Activated CD8-positive, alpha-beta memory T cell treated with anti-CD3 and anti-CD28 coated beads for 1 hour (primary cell): Measurements from ENCODE around the gene FAM20B.

Source experiments
- DNase-seq, 2 donors: peaks; one replicate each; pipeline ENCODE4 v3.0.0-alpha.2; 2020; ENCODE audit warnings: low read depth in 1 of 2; ENCODE audit errors: extremely low read depth in 1 of 2

FAM20B gene

DNA sequence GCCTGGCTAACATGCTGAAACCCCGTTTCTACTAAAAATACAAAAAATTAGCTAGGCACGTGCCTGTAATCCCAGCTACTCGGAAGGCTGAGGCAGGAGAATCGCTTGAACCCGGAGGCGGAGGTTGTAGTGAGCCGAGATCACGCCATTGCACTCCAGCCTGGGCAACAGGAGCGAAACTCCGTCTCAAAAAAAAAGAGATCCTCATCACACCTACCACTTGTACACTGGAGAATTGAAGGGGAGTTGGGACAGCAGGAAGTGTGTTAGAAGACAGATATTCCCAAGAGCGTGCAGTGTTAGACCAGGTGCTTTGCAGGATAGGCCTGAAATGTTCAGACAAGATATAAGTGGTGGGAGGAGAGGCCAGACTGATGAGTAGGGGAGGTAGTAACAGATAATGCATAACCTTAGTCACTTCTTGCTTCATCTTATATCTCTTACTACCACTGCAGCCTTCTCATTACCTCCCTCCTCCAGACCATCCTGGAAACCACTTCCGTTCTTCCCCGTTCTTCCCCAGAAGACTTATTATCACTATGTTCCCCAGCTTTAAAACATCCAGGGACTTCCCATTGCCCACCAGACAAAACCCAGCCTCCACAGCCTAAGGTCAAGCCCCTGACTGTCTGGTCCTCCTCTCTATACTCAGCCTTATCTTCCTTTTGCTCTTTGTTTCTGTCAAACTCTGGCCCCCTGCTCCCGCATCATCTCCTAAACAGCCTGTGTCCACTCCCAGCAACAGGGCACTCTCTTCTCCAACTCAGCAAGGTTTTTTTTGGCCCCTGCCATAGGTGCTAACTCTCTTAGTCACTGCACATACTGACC, 21.3 kb downstream of the FAM20B start:
- no peak for DNase-seq

- DNase-seq: no peak
Measured at GRCh38 chr1:179047636-179047997, 21.9 kb downstream of the FAM20B start.

DNA sequence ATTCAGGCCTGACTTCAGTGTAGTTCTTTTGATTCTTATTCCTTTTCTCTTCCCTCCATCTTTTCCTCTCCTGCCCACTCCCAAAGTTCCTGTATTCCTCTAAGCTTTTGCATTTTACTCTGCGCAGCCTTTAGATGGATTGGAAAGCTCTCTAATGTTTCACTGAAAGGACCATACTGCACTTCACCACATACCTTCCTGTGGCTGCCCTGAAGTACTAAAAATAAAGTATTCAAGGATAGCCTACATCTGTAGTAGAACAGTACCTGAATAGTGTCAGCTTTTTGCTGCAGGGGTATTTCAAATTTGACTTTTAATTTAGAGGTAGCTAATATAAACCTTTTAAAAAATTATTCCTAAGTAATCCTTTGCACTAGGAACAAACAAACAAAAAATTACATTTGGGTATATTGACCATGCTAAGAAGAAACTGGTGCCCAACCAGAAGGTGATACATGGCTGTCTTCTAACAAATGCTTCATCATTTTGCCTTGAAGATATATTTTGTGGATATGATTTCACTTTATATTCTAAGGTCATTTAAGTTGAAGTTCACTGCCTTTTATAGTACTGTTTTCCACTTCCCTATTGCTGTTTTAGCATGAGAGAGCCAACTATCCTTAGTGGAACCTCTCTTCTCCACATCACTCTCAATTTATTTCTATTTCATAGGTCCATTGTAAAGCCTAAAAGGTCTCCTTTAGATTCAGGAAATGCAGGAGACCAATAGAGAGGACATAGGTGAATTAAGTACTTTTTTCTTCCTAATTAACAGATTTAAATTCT, 22.8 kb downstream of the FAM20B start:
- no peak for DNase-seq

- no peak for DNase-seq
Measured at GRCh38 chr1:179052776-179053175, 27.1 kb downstream of the FAM20B start.

DNA sequence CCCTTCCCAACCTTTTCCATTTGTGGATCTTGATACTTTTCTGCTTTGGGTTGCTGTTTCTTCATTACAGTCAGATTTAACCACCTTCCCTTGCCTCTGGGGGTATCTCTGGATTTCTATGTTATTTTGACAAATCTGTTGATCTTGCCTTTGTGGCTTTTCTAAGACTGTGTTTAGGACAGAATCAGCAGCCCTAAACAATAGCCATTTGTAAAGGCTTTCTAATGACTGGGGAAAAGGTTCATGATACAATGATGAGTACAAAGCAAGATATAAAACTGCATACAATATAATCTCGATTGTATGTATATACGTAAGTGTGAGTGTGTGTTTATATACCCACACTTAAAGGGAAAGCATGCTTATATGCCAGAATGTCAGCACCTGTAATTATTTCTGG, 27.8 kb downstream of the FAM20B start:
- no peak for DNase-seq

DNA sequence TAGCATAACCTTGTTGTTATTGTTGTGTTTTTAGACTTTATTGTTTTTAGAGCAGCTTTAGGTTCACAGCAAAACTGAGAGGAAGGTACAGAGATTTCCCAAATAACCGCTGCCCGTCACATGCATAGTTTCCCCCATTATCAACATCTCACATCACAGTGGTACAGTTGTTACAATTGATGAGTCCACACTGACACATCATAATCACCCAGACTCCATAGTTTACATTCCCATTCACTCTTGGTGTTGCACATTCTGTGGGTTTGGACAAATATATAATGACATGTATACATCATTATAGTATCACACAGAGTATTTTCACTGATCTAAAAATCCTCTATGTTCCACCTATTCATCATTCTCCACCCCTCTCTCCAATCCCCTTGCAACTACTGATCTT, 30.2 kb downstream of the FAM20B start:
- DNase-seq: no peak

GRCh38 chr1:179058487-179059483, 33.1 kb downstream of the FAM20B start:
- no peak for DNase-seq

DNA sequence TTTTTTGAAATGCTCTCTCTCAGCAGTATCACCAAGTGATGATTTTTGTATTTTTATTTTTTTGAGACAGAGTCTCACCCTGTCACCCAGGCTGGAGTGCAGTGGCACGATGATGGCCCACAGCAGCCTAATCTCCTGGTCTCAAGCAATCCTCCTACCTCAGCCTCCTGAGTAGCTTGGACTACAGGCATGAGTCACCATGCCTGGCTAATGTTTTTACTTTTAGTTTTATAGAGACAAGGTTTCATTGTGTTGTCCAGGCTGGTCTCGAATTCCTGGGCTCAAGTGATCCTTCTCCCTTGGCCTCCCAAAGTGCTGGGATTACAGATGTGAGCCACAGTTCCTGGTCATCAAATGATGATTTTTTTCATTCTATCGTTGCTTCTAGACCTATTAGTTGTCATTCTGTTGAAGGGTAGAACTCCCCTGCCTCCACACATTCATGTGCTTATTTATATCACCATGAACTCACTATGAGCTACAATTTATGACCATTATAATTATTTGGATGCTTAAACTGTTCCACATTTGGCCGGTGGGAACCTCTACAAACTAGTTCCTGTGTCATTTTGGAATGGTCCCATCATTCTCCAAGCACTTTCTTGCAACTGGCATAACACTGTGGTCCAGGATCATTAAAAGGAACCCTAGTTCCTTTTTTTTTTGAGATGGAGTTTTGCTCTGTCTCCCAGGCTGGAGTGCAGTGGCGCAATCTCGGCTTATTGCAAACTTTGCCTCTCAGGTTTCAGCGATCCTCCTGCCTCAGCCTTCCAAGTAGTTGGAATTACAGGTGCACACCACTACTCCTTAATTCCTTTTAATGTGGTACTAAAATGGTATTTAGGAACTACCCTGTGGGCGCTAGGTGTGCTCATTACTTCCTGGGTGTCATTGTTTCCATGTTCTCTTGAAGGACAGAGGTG, 35.9 kb downstream of the FAM20B start:
- no peak for DNase-seq

GRCh38 chr1:179066471-179066870, 40.8 kb downstream of the FAM20B start:
- no peak for DNase-seq

DNA sequence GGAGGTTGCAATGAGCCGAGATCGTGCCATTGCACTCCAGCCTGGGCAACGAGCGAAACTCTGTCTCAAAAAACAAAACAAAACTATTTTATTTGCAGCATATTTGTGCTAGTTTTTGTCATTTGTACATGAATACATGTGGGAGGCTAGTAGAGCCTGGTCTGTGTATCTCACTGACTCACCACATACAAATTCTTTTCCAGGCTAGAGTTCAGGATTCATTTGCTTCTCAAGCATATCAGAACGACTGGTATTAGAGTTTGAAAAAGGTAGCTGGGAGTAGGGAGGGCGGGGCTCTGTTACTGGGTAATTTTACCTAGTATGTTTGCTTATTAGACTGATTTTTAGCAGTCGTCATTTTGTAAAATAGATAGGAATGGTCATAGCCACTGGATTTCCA, 51.7 kb downstream of the FAM20B start:
- DNase-seq: no peak

GRCh38 chr1:179079113-179079761, 53.5 kb downstream of the FAM20B start:
- no peak for DNase-seq

- no peak for DNase-seq
Measured at GRCh38 chr1:179080866-179081686, 55.4 kb downstream of the FAM20B start.

- DNase-seq: peak in 1 of 2 donors; percentile 58
Measured at GRCh38 chr1:179081687-179082332, 56.1 kb downstream of the FAM20B start, which contains the start of gene TOR3A. Gene TOR3A (plus strand): TSS chr1:179082070. CDS start chr1:179082129, 59 bp downstream.

- no peak for DNase-seq
Measured at GRCh38 chr1:179082333-179082998, 56.8 kb downstream of the FAM20B start.

DNA sequence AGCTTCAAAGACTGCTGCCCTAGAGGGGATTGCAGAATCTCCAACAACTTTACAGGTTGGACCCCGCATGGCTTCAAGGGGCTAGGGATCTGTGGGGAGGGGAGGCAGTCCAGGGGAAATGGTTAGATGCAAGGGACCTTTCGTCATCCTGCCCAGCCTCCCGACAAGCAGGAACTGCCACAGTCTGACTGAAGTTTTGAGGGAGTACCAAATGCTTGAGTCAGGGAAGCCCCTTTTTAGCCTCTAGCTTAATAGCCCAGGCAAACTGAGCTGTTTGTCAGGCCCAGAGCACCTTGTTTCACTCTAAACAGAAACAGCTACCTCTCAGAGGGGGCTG, 57.3 kb downstream of the FAM20B start:
- DNase-seq: no peak

DNA sequence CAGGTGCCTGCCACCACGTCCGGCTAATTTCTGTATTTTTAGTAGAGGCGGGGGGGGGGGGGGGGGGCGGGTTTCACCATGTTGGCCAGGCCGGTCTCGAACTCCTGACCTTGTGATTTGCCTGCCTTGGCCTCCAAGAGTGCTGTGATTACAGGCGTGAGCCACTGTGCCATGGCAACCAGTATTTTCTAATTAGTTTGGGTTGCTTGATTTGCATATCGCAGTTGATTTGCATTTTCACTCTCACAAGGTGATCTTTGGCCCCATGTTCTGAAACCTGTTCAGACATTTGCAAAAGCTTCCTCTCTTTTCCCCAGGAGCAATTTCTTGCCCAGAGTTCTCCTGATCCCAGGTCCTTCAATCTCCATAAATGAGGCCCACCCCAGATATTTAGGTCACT, 57.8 kb downstream of the FAM20B start:
- no peak for DNase-seq

GRCh38 chr1:179087665-179088064, 62.0 kb downstream of the FAM20B start:
- DNase-seq: no peak
